Activated gamma-delta T cell (primary cell): ENCODE results near the gene MXD4.
"Not testable (repeated sequence)": the region's sequence is repeated elsewhere in the genome, so short reads cannot be mapped to it uniquely, and the experiment has no call there.

Experiments used
- DNase-seq: peaks from one replicate; lab custom pipeline; 2025; lab: John Stamatoyannopoulos, UW

The MXD4 gene

GRCh38 chr4:2219233-2219760 lies 42.6 kb downstream of the MXD4 start:
- no peak for DNase-seq

DNA sequence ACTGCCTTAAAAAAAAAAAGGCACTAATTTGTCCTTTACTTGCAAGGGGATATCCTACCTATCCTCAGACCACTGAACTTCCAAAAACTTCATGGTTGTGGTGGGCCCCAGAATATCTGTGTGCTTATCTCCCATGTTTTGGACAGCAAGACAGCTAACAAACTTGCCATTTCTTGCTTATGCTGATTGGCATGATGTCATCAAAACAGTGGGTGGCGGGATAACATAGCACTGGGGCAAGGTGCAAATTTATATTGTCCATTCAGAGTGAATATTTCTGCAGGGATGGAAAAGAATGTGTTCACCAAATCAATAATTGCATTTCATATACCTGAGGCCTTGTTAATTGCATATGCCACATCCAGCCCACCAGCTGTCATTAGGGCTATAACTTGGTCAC lies 43.5 kb downstream of the MXD4 start:
- DNase-seq = no peak

- DNase-seq = no peak
Measured at GRCh38 chr4:2217726-2218125, 44.2 kb downstream of the MXD4 start.

DNA sequence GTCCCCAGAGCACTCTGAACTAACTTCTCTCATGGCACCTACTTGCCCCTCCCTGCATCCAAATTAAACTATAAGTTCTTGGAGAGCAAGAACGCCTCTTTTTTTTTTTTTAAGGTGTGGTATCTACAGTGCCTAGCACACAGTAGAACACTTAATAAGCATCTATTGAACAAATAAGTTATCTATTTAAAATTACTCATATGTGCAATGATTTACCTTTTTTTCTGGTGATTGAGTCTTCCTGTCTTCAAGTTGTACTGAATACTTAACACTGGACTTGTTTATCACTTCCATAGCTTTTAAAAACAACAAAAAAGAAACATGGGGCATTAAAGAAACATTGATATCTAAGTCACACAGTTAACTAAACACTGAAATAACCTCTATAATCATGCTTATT lies 49.1 kb downstream of the MXD4 start:
- DNase-seq = no peak

- not testable (repeated sequence) for DNase-seq
Measured at GRCh38 chr4:2202789-2203188, 59.1 kb downstream of the MXD4 start.
